NCI-H510A (cell line): Measurements from ENCODE around the gene CD300C.
"Not testable (repeated sequence)": the region's sequence is repeated elsewhere in the genome, so short reads cannot be mapped to it uniquely, and the experiment has no call there.

ENCODE experiments used
- DNase-seq: peaks from one replicate; lab custom pipeline; 2025; lab: John Stamatoyannopoulos, UW

The CD300C gene

DNA sequence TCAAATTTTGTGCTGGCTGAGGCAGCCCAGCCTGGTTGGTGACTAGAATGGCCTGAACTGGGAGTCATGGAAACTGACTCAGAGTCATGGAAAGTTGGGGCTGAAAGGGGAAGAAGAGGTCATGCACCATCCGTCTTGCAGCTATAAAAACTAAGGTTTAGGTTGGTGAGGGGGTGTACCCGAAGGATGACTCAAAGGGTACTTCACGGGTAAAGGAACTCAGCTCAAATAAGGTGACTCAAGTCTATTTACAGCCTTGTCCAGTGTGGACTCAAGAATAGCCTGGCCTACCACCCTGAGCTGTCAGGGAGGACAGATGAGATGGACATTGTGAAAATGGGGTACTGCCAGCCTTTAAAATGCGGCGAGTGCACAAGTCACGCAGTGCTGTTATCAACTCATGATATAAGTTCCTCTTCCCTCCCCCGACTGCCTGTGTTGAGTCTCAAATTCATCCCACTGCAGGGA, 33.3 kb downstream of the CD300C start:
- DNase-seq = no peak

- no peak for DNase-seq
Observed at GRCh38 chr17:74512036-74512435, 33.9 kb downstream of the CD300C start.

GRCh38 chr17:74508156-74508555, 37.8 kb downstream of the CD300C start:
- DNase-seq = no peak

DNA sequence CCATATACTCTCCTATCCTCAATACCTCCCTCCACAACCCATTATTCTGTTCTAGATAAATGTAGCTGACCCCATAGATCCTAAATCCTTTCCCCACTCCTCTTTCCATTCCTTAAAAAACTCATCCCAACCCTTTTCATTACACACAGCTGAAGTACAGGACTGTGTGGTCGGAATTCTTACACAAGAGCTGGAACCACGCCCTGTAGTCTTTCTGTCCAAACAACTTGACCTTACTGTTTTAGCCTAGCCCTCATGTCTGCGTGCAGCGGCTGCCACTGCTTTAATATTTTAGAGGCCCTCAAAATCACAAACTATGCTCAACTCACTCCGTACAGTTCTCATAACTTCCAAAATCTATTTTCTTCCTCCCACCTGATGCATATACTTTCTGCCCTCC, 42.0 kb downstream of the CD300C start:
- DNase-seq = not testable (repeated sequence)

DNA sequence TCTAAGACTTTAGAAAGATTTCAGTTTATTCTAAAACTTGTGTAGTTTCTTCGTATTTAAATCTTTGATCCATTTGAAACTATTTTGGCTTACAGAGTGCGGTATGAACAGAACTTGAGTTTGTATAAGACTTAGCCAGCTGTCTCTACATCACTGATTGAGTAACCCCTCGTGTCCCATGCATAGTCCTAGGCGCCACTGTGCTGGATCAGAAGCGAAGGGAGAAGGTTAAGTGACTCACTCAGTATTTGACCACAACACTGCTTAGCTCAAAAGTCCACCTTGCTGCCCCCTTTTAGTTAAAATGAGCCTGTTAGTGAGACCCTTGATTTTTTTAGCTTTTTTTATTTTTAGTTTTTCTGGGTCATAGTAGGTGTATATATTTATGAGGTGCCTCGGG, 43.1 kb downstream of the CD300C start:
- no peak for DNase-seq

DNA sequence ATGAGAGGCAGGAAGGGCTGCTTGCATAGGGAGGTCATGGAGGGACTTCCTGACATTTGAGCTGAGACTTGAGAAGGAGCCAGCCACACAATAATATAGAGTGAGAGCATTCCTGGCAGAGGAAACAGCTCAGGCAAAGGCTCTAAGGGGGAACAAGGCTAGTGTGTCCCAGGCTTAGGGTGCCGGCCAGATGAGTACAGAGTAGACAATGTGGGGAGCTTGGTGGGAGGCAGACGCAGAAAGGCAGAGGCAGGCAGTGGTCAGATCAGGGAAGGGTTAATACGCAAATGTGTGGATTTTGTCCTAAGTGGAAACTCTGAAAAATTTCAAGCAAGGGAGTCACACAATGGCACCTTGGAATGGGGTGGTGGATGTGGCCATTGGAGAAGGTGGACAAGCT, 45.9 kb downstream of the CD300C start:
- no peak for DNase-seq

DNA sequence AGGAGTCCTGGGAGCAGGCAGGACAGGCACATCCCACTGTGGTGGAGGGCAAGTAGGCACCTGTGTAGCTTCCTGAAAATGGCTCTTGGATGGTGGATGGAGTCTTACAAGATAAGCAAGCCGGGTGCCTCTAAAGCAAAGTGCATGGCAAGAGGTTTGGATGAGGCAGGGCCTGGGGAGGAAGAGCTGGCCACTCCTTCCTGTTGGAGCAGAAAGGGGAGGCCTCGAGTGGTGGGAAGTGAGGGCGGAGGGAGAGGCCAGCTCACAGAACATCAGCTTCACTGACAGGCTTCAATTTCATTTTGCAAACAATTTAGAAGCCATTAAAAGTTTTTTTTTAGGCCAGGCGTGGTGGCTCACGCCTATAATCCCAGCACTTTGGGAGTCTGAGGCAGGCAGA, 48.4 kb downstream of the CD300C start:
- no peak for DNase-seq

DNA sequence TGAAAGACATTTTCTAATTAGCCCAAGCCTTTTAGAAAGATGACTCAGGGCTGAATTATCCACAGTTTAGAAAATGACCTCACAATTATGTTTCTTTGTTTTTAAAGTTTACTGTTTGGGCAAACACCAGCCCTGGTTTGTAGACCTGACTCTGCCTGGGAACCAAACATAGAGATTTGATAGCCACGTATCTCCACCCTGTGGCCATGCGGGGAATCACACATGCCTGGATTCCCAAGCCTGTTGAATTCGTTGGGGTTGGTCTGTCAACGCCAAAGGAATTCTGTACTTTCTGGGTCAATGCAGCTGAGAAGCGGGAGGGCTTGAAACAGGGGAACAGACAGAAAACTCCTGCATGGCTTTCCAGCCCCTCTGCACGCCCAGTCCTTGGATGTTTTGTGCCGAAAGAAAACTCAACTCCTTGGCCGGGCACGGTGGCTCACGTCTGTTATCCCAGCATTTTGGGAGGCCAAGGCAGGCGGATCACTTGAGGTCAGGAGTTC, 52.5 kb downstream of the CD300C start:
- no peak for DNase-seq

DNA sequence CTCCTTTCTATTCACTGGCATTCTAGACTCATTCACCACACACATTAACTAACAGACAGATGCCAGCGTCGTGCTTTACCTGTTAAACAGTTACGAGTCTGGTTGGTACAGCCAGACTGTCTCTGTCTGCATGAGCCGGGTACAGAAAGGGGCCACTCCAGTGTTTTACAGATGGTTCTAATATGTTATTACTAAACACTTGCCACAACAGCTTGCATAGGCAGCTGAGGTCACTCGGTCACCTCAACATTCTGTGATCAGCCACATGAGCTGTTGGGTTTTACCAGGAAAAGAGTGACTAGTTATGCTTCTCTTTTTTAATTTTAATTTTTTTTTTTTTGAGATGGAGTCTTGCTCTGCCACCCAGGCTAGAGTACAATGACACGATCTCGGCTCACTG, 54.3 kb downstream of the CD300C start:
- no peak for DNase-seq
